ENCODE measurements around the gene KLK12. TPM values are rescaled to one million over a fixed set of nuclear protein-coding genes. Genes with fewer than 3 reads are reported as not detected.

The KLK12 gene
- total and polyA plus RNA-seq, 9 of the 15 experiments (the other 6 are each of a cell fraction or from before 2014, with no cell fraction given), result not detected

GRCh38 chr19:51002542-51003311 is 32.1 kb downstream of the KLK12 start (continued):
- TF ChIP-seq TFAM (CRISPR knock-in tag; conservative IDR thresholded peaks at IDR 0.05), result no peak
- TF ChIP-seq, protein P1, sequence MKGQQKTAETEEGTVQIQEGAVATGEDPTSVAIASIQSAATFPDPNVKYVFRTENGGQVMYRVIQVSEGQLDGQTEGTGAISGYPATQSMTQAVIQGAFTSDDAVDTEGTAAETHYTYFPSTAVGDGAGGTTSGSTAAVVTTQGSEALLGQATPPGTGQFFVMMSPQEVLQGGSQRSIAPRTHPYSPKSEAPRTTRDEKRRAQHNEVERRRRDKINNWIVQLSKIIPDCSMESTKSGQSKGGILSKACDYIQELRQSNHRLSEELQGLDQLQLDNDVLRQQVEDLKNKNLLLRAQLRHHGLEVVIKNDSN (CRISPR knock-in tag; IDR thresholded peaks at IDR 0.05), result peak; percentile 85
- TF ChIP-seq BCL6 (CRISPR knock-in tag; IDR thresholded peaks at IDR 0.05), result no peak
- TF ChIP-seq MCM5 (IDR thresholded peaks at IDR 0.05; ENCODE audit: low read depth), result no peak
- peak; percentile 96 for TF ChIP-seq CREM (IDR thresholded peaks at IDR 0.05; ENCODE audit: low read depth)
- TF ChIP-seq MAZ (CRISPR knock-in tag; conservative IDR thresholded peaks at IDR 0.05 in 1 of 2, IDR thresholded peaks at IDR 0.05 in 1 of 2), result peak; percentile 16 to 56; a peak in 2 of 4 replicates
- TF ChIP-seq NRF1 (conservative IDR thresholded peaks at IDR 0.05 in 1 of 2, IDR thresholded peaks at IDR 0.05 in 1 of 2), result peak; percentile 78 to 82
- no peak for TF ChIP-seq ZC3H11A (IDR thresholded peaks at IDR 0.05; ENCODE audit: low read depth, low read length)
- peak; percentile 53 for TF ChIP-seq RBFOX2 (IDR thresholded peaks at IDR 0.05; ENCODE audit: low read depth, low read length)
- no peak for TF ChIP-seq GATAD2B (IDR thresholded peaks at IDR 0.05; ENCODE audit: borderline replicate concordance)
- TF ChIP-seq RBM15 (IDR thresholded peaks at IDR 0.05; ENCODE audit: insufficient read depth, low read length), result no peak
- no peak for TF ChIP-seq HNRNPUL1 (IDR thresholded peaks at IDR 0.05; ENCODE audit: low read length)
- no peak for TF ChIP-seq GTF2A2 (tag; IDR thresholded peaks at IDR 0.05)
- TF ChIP-seq ATF1 (CRISPR knock-in tag; IDR thresholded peaks at IDR 0.05), result peak; percentile 55; the same call in 1 of the 2 replicates
- TF ChIP-seq ATF1 (tag; IDR thresholded peaks at IDR 0.05), result peak; percentile 98
- peak; percentile 34 for TF ChIP-seq CCNT2 (IDR thresholded peaks at IDR 0.05; ENCODE audit: borderline replicate concordance, extremely low read depth, insufficient read length, low read depth, low read length)
- peak in 2 of 3 experiments; percentile 27 to 62 for TF ChIP-seq YY1 (IDR thresholded peaks at IDR 0.05; ENCODE audit: borderline replicate concordance in 1 of 3, control insufficient read depth in 1 of 3, extremely low read depth in 1 of 3, insufficient read depth in 3 of 3, insufficient read length in 1 of 3, insufficient replicate concordance in 2 of 3, low read depth in 1 of 3, low read length in 2 of 3)
- TF ChIP-seq CHD4 (IDR thresholded peaks at IDR 0.05; ENCODE audit: insufficient read depth, insufficient replicate concordance, low read depth, low read length, poor library complexity, severe bottlenecking), result no peak
- TF ChIP-seq ATF3 (IDR thresholded peaks at IDR 0.05), result peak; percentile 100
- no peak for TF ChIP-seq ATF3 (CRISPR knock-in tag; conservative IDR thresholded peaks at IDR 0.05)

Measured in K562 (cell line).